ENCODE results near the gene PLCG2.

GRCh38 chr16:81894592-81894991 lies 115.5 kb downstream of the PLCG2 start:
- TF ChIP-seq CTCF (IDR thresholded peaks at IDR 0.05): no peak
- TF ChIP-seq POLR2A (IDR thresholded peaks at IDR 0.05): no peak
